ENCODE results near the gene TRPM2.

Gene TRPM2

DNA sequence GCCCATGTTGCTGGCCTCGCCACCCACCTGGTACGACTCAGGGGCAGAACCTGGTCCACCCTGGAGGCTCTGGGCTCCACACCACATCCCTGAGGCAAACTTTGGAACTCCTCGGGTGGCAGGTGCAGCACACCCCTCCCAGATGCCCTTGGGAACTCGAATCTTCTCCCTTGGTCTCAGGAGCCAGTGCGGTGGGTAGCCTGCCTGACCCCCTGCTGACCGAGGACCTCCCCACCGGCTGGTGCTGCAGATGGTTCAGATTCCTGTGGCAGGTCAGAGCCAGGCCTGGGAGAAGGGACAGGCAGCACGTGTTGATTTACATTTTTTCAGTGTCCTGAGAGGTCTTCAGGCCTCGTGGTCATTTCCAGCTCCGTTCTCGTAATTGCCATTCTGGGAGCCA, 7.9 kb upstream of the TRPM2 start:
- no peak overlapping the region for H3K14ac ChIP-seq (ENCODE audit: low read length)
- H3K4me1 ChIP-seq (ENCODE audit: control insufficient read depth in 1 of 2, insufficient read depth in 2 of 2, low read length in 2 of 2), result peaks cover 0 to 3% of the 10 kb centered on the region in 2 experiments
- no peak overlapping the region for H3K4ac ChIP-seq (ENCODE audit: low read depth, low read length)
- no peak overlapping the region for H3K18ac ChIP-seq (ENCODE audit: low read length)
- no peak overlapping the region for H2BK120ac ChIP-seq (ENCODE audit: insufficient read depth, low read length, poor library complexity)
- H3K23ac ChIP-seq (ENCODE audit: low read length), result no peak overlapping the region
- no peak overlapping the region for H4K91ac ChIP-seq (ENCODE audit: low read depth, low read length)
- H3K27me3 ChIP-seq (ENCODE audit: insufficient read depth, low read length), result no peaks in the 10 kb centered on the region
- H3K4me2 ChIP-seq (ENCODE audit: low read length), result no peak overlapping the region
- no peak overlapping the region for H3K9ac ChIP-seq (ENCODE audit: low read length)
- no peaks in the 10 kb centered on the region for H3K36me3 ChIP-seq (ENCODE audit: control insufficient read depth in 1 of 2, insufficient read depth in 2 of 2, low read length in 2 of 2)
- H3K79me2 ChIP-seq (ENCODE audit: control insufficient read depth, insufficient read depth, low read length, poor library complexity), result no peaks in the 10 kb centered on the region
- no peak overlapping the region for H3K4me3 ChIP-seq (ENCODE audit: low read depth, low read length)
- H2AK5ac ChIP-seq (ENCODE audit: low read length), result no peak overlapping the region
- DNase-seq, result no peak
- H3K27ac ChIP-seq (ENCODE audit: low read depth, low read length), result no peak overlapping the region
- H3K9me3 ChIP-seq (ENCODE audit: insufficient read depth, low read depth, low read length), result peaks cover 4% of the 10 kb centered on the region
- no CpG with 5 or more reads among the region's 11 CpGs for WGBS (ENCODE audit: extremely low coverage, insufficient coverage, insufficient read length)
- H2BK12ac ChIP-seq (ENCODE audit: low read length), result no peak overlapping the region
- H4K12ac ChIP-seq (ENCODE audit: low read depth, low read length), result no peak overlapping the region
- H2BK5ac ChIP-seq (ENCODE audit: low read depth, low read length, poor library complexity), result no peak overlapping the region
- no peaks in the 10 kb centered on the region for H3K79me1 ChIP-seq (ENCODE audit: low read length)
- no peak overlapping the region for H2AFZ ChIP-seq (ENCODE audit: insufficient read depth, low read length, poor library complexity)
- H4K8ac ChIP-seq (ENCODE audit: low read depth, low read length), result no peak overlapping the region

- Histone ChIP-seq H3K79me1 (ENCODE audit: low read length) (no peaks in the 10 kb centered on the region), H3K4me3 (ENCODE audit: low read depth, low read length) (no peak overlapping the region), H3K36me3 (ENCODE audit: control insufficient read depth in 1 of 2, insufficient read depth in 2 of 2, low read length in 2 of 2) (no peaks in the 10 kb centered on the region), H3K18ac (ENCODE audit: low read length) (no peak overlapping the region), H2BK120ac (ENCODE audit: insufficient read depth, low read length, poor library complexity) (no peak overlapping the region), H3K27ac (ENCODE audit: low read depth, low read length) (no peak overlapping the region), H3K14ac (ENCODE audit: low read length) (no peak overlapping the region), H3K27me3 (ENCODE audit: insufficient read depth, low read length) (no peaks in the 10 kb centered on the region), H3K79me2 (ENCODE audit: control insufficient read depth, insufficient read depth, low read length, poor library complexity) (no peaks in the 10 kb centered on the region), H2BK12ac (ENCODE audit: low read length) (no peak overlapping the region), H3K4ac (ENCODE audit: low read depth, low read length) (no peak overlapping the region), H4K8ac (ENCODE audit: low read depth, low read length) (no peak overlapping the region), H3K9me3 (ENCODE audit: insufficient read depth, low read depth, low read length) (peaks cover 4% of the 10 kb centered on the region), H3K4me1 (ENCODE audit: control insufficient read depth in 1 of 2, insufficient read depth in 2 of 2, low read length in 2 of 2) (no peaks in the 10 kb centered on the region), H2AFZ (ENCODE audit: insufficient read depth, low read length, poor library complexity) (no peak overlapping the region), H3K23ac (ENCODE audit: low read length) (no peak overlapping the region), H2BK5ac (ENCODE audit: low read depth, low read length, poor library complexity) (no peak overlapping the region), H4K12ac (ENCODE audit: low read depth, low read length) (no peak overlapping the region), H4K91ac (ENCODE audit: low read depth, low read length) (no peak overlapping the region), H3K9ac (ENCODE audit: low read length) (no peak overlapping the region), H2AK5ac (ENCODE audit: low read length) (no peak overlapping the region), H3K4me2 (ENCODE audit: low read length) (no peak overlapping the region)
- DNase-seq, result no peak
- no CpG with 5 or more reads among the region's 22 CpGs for WGBS (ENCODE audit: extremely low coverage, insufficient coverage, insufficient read length)
Measured at GRCh38 chr21:44347911-44348451, 5.4 kb upstream of the TRPM2 start.

DNA sequence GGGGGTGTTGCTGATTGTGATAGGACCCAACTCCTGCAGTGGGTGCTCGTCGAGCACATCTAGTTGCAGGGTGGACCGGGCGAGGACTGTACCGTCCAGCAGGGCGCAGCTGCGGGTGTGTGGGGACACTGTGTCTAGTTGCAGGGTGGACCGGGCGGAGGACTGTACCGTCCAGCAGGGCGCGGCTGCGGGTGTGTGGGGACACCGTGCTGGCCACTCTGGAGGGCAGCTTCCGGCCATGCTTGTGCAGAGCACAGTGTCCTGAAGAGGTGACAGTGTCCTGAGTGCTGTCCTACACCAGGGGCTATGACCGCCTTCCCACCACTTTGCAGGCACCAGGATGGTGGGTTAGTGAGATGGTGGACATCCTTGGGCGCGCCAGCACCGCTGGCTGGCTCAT, 4.6 kb upstream of the TRPM2 start:
- Histone ChIP-seq H3K79me1 (ENCODE audit: low read length) (no peaks in the 10 kb centered on the region), H3K27me3 (ENCODE audit: insufficient read depth, low read length) (no peaks in the 10 kb centered on the region), H2BK12ac (ENCODE audit: low read length) (no peak overlapping the region), H2BK5ac (ENCODE audit: low read depth, low read length, poor library complexity) (no peak overlapping the region), H3K79me2 (ENCODE audit: control insufficient read depth, insufficient read depth, low read length, poor library complexity) (no peaks in the 10 kb centered on the region), H3K18ac (ENCODE audit: low read length) (no peak overlapping the region), H2AFZ (ENCODE audit: insufficient read depth, low read length, poor library complexity) (no peak overlapping the region), H3K4me2 (ENCODE audit: low read length) (no peak overlapping the region), H4K12ac (ENCODE audit: low read depth, low read length) (no peak overlapping the region), H3K36me3 (ENCODE audit: control insufficient read depth in 1 of 2, insufficient read depth in 2 of 2, low read length in 2 of 2) (no peaks in the 10 kb centered on the region), H3K4ac (ENCODE audit: low read depth, low read length) (no peak overlapping the region), H2AK5ac (ENCODE audit: low read length) (no peak overlapping the region), H3K9ac (ENCODE audit: low read length) (no peak overlapping the region), H3K4me3 (ENCODE audit: low read depth, low read length) (no peak overlapping the region), H4K8ac (ENCODE audit: low read depth, low read length) (no peak overlapping the region), H2BK120ac (ENCODE audit: insufficient read depth, low read length, poor library complexity) (no peak overlapping the region), H3K9me3 (ENCODE audit: insufficient read depth, low read depth, low read length) (peaks cover 4% of the 10 kb centered on the region), H3K27ac (ENCODE audit: low read depth, low read length) (no peak overlapping the region), H4K91ac (ENCODE audit: low read depth, low read length) (no peak overlapping the region), H3K23ac (ENCODE audit: low read length) (no peak overlapping the region), H3K4me1 (ENCODE audit: control insufficient read depth in 1 of 2, insufficient read depth in 2 of 2, low read length in 2 of 2) (no peaks in the 10 kb centered on the region), H3K14ac (ENCODE audit: low read length) (no peak overlapping the region)
- WGBS (ENCODE audit: extremely low coverage, insufficient coverage, insufficient read length), result no CpG with 5 or more reads among the region's 19 CpGs
- no peak for DNase-seq

GRCh38 chr21:44349416-44349846, 4.0 kb upstream of the TRPM2 start:
- H3K4ac ChIP-seq (ENCODE audit: low read depth, low read length), result no peak overlapping the region
- DNase-seq, result no peak
- no peaks in the 10 kb centered on the region for H3K79me1 ChIP-seq (ENCODE audit: low read length)
- no peaks in the 10 kb centered on the region for H3K36me3 ChIP-seq (ENCODE audit: control insufficient read depth in 1 of 2, insufficient read depth in 2 of 2, low read length in 2 of 2)
- no peak overlapping the region for H4K8ac ChIP-seq (ENCODE audit: low read depth, low read length)
- no peaks in the 10 kb centered on the region for H3K4me1 ChIP-seq (ENCODE audit: control insufficient read depth in 1 of 2, insufficient read depth in 2 of 2, low read length in 2 of 2)
- no peak overlapping the region for H2BK120ac ChIP-seq (ENCODE audit: insufficient read depth, low read length, poor library complexity)
- H2AFZ ChIP-seq (ENCODE audit: insufficient read depth, low read length, poor library complexity), result no peak overlapping the region
- WGBS (ENCODE audit: extremely low coverage, insufficient coverage, insufficient read length), result no CpG with 5 or more reads among the region's 12 CpGs
- H3K27me3 ChIP-seq (ENCODE audit: insufficient read depth, low read length), result no peaks in the 10 kb centered on the region
- H2AK5ac ChIP-seq (ENCODE audit: low read length), result no peak overlapping the region
- no peak overlapping the region for H3K14ac ChIP-seq (ENCODE audit: low read length)
- no peak overlapping the region for H3K23ac ChIP-seq (ENCODE audit: low read length)
- no peak overlapping the region for H2BK5ac ChIP-seq (ENCODE audit: low read depth, low read length, poor library complexity)
- H3K9me3 ChIP-seq (ENCODE audit: insufficient read depth, low read depth, low read length), result peaks cover 4% of the 10 kb centered on the region
- H3K9ac ChIP-seq (ENCODE audit: low read length), result no peak overlapping the region
- no peak overlapping the region for H2BK12ac ChIP-seq (ENCODE audit: low read length)
- no peak overlapping the region for H3K27ac ChIP-seq (ENCODE audit: low read depth, low read length)
- no peaks in the 10 kb centered on the region for H3K79me2 ChIP-seq (ENCODE audit: control insufficient read depth, insufficient read depth, low read length, poor library complexity)
- H4K91ac ChIP-seq (ENCODE audit: low read depth, low read length), result no peak overlapping the region
- no peak overlapping the region for H3K18ac ChIP-seq (ENCODE audit: low read length)
- H3K4me3 ChIP-seq (ENCODE audit: low read depth, low read length), result no peak overlapping the region
- no peak overlapping the region for H4K12ac ChIP-seq (ENCODE audit: low read depth, low read length)
- H3K4me2 ChIP-seq (ENCODE audit: low read length), result no peak overlapping the region
